Cerebellar nuclear complex (tissue), 1 donor: ENCODE data around the gene RABGAP1L.

Source experiments
- DNase-seq, 2 experiments: peaks; one replicate each; lab custom pipeline; 2025; lab: John Stamatoyannopoulos, UW

RABGAP1L gene

DNA sequence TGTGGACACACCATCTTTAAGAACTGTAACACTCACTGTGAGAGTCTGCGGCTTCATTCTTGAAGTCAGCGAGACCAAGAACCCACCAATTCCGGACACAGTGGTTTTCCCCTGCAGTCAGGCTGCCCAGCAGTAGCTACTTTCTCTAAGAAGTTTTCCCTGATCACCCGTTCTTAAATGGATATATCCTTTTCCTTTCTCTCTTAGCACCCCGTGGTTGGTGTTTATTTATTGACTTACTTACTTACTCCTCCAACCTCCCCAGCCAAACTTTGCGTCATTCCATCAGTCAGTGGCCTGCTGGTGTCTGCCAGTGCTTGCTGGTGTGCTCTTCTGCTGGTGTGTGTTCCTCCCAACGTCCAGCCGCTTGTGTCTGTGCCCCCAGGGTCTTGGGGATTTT is 553.2 kb downstream of the RABGAP1L start:
- DNase-seq: no peak

GRCh38 chr1:174713796-174714195 is 554.5 kb downstream of the RABGAP1L start:
- no peak for DNase-seq

DNA sequence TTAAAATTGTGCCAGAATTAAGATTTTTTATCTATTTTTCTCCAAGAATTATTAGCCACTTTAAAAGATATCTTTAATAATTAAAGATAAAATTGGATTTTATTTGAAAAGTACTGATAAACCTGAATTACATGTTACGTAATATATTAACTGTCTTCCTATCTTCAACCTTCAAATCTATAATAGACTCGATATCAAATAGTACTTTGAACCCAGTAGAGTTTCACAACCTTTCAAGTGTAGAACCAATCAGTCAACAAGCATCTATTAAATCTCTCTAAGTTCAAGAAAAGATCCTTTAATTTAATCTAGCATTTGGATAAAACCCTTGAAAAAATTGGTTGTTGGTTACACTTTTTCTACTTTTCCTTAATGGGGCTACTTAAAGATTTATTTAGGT is 559.9 kb downstream of the RABGAP1L start:
- no peak for DNase-seq

- no peak for DNase-seq
Measured at GRCh38 chr1:174720618-174721017, 561.3 kb downstream of the RABGAP1L start.

GRCh38 chr1:174721246-174721645 is 561.9 kb downstream of the RABGAP1L start:
- DNase-seq: no peak

DNA sequence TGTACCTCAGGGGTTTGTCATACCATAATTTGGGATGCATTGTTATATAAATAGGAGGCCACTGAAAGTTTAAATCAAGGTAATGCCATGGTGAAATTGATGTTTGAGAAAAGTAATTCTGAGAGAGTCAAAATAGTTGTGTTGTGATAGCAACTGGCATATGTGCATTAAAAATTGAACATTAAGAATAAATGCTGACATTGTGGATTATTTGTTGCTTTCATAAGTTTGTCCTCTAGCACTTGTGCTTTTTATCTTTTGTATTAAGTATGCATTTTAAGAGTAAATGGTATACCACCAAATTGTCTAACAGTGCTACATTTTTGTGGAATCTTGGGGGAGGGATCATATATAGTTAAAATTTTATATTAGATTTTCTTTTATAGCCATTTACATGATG is 564.5 kb downstream of the RABGAP1L start:
- DNase-seq: no peak

DNA sequence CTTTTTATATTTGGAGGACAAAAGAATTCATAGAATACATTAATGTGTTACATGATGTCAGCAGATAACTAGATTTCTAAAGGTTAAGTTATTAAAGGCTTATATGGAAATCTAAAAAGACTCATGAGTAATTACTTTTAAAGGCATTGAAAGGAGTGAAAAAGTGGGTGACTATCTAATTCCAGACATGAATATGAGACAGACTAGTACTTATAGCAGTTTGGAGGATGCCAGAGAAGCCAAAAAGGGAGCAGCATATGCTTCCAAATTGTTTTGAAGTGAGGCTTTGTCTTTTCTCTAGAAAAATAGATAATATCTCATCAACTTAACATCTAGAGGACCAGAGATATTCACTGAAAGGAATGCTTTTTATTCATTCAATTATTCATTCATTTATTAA is 564.9 kb downstream of the RABGAP1L start:
- DNase-seq: no peak

DNA sequence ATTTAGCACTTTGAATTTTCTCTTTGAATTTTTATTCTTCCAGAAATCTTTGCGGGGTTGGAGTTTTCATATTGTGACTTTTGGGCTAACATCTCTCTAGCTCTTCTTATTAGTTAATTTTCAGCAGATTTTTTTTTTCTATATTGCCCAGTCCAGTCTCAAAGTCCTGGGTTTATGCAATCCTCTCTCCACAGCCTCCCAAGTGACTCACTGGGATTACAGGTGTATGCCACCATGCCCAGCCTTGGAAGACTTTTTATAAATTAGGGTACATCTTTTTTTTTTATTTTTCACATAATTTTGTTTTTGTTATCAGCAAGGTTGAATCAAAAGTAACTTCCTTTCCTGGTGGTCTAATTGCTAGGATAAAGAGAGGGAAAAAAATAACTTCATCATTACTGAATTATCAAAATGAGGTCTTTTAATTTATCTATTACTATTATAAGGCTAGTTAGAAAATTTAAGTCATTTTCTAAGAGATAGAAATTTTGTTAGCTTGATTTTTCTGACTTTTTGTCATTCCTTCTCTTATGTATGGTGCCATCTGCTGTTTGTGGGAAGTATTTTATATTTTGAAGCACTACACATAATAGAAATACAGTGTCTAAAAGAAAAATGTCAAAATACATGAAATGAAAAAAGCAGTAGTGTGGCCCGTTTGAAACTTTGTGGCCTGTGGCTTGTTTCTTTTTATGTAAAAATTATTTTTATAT is 567.0 kb downstream of the RABGAP1L start:
- DNase-seq: no peak

GRCh38 chr1:174726880-174727585 is 567.7 kb downstream of the RABGAP1L start:
- no peak for DNase-seq

DNA sequence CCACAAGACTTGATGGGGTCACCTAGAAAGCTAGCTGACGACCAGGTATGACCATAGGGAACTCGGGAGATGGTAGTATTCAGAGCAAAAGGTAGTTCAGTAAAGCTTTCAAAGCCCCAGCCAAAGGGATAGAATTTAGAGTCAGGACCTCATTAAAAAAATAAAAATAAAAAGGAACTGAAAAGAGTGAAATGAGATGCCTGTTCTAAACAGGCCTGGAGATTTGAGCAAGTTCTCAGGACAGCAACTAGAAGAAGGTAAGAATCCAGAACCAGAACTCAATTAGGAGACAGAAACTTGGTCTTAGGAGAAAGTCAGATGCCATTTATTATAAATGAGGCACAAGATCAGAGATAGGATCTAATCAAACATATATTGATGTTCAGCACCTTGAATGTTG is 575.0 kb downstream of the RABGAP1L start:
- DNase-seq: no peak

DNA sequence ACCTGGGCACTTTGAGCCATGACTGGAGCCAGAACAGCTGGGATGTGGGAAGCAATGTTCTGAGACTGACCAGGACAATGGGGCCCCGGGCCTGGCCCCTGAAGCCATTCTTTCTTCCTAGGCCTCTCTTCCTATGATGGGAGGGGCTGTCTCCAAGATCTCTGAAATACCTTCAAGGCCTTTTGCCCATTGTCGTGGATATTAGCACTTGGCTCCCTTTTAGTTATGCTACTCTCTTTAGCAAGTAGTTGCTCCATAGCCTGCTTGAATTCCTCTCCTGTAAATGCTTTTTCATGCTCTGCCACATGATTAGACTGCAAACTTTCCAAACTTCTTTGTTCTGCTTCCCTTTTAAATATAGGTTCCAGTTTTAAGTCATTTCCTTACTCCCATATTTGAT is 577.5 kb downstream of the RABGAP1L start:
- DNase-seq: no peak

GRCh38 chr1:174740249-174740968 is 581.1 kb downstream of the RABGAP1L start:
- no peak for DNase-seq

GRCh38 chr1:174742805-174743653 is 583.7 kb downstream of the RABGAP1L start:
- DNase-seq: no peak

DNA sequence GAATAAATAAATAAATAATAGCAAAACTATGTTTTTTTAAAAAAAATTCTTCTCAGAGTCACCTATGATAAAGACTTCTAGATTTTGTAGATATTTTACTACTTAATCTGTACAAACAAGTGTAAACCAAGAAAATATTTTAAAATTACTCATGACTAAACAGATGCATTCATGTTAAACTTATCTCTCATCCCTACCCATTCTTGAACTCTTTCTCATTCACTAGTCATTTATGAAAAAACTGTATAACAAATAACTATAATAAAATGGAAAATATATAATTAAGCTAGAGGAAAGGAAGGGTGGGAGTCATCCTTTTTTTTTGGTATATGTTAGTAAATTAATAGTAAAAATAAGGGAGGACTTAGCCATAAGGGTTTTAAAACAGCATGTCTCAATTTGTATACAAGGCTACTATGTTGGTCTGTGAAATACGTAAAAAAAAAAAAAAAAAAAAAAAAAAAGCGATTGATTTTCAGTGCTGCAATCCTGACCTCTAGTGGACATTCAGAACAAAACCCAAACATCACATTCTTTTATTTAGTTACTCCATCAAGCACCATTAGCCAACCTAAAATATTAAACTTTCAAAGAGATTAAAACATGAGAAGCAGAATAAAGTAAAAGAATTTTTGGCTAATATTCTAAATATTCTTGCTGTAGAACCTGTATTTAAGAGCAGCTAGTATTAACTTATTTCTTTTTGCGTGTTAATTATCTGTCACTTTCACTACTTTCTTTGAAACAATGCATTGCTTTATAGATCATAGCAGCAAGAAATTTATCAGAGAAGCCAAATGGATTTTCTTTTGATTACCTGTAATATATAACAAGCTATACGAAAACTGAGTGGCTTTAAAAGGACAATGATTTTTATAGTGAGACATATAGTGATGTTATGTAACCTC is 584.6 kb downstream of the RABGAP1L start:
- DNase-seq: peak in 1 of 2 experiments; percentile 56

- DNase-seq: no peak
Measured at GRCh38 chr1:174744886-174745285, 585.6 kb downstream of the RABGAP1L start.

DNA sequence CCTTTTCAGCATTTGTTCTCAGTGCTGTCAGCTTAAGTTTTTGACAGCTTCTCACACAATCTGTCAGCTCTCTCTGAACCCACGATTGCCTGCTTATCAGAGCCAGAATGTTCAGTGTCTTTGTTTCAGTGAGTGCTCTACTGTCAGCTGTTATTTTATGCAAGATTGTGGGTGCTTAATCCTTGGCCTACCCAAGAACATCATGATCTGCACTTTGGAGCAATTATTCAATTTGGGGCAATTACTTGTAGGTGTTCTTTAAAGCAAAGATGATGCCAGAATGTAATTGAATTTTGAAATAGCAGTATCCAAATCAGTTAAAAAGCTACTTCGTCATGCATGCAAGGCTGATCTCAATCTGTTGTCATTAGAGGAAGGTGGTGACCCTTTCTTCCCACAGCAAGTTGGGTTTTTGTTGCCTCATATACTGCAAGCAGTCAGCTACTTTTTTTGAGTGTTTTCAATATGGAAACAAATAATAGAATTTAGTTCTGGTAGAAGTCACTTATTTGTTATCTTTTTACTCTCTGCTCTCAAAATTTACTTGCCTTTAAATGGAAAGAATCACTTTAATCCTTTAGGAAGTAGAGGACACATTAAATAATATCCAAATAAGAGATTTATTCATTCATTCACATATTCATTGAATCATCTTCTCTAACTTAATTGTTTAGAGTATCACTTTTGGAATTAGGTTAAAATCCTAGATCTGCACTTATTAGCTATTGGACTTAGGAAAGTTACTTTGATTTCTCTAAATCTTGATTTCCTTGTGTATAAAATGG is 586.9 kb downstream of the RABGAP1L start:
- DNase-seq: no peak

DNA sequence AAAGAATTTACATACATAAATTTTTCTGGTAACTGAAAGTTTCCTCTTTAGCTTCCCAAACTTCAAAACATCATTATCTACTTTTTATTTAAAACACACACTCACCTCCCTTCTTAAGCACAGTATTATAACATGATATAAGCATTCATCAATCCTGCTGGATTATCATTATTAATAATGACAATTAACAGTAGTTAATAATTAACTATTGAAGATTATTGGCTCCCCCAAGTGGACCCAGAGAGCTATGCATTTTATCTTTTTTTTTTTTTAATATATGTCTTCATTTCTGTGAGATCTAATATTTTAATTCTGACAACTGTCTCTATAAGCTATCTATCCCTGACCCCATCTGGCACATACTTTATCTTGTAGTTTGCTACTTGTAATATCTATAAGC is 588.3 kb downstream of the RABGAP1L start:
- no peak for DNase-seq

DNA sequence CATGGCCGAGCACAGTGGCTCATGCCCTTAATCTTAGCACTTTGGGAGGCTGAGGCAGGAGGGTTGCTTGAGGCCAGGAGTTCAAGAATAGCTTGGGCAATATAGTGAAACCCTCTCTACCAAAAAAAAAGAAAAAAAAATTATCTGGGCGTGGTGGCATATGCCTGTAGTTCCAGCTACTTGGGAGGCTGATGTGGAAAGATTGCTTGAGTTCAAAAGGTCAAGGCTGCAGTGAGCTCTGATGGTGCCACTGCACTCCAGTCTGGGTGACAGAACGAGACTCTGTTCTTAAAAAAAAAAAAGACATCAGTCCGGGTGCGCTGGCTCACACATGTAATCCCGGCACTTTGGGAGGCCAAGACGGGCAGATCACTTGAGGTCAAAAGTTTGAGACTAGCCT is 589.3 kb downstream of the RABGAP1L start:
- DNase-seq: no peak

DNA sequence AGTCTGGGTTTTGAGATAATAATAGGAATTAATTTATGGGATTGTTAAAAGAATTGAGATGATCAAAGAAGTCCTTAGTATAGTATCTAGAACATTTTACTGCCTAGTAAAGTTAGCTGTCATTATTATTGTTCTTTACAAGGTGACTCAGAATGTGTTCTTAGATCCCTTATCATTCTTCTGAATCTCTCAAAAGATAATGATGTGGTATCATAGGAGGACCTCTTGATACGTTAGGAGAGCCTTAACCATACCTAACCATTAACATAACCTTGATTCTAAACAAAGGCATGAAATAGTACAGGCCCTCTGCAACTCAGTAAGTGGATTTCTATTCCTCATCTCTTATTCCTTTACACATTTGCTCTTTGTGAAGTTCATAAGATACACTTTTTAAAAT is 593.8 kb downstream of the RABGAP1L start:
- no peak for DNase-seq

- DNase-seq: no peak
Measured at GRCh38 chr1:174761335-174761734, 602.0 kb downstream of the RABGAP1L start.
